IMR-90 (cell line): ENCODE measurements around the gene HOATZ. TPM values are rescaled to one million over a fixed set of nuclear protein-coding genes. Genes with fewer than 3 reads are reported as not detected.

Experiments
- ATAC-seq: fragments of 200-7000 bp; cut with Tn5 transposase; 2 replicates; pipeline ENCODE4 v1.9.1; 2020; ENCODE audit warnings: low read depth, mild to moderate bottlenecking, moderate library complexity
- BruUV-seq: library from RNA; stranded (reverse); fragments of 400-500 nt; replicated peaks from 2 replicates; lab custom pipeline; 2021; lab: Mats Ljungman, UMichigan
- CTCF ChIA-PET: fragments of 300-600 bp; formaldehyde crosslinking; extraction: SDS; loops from one replicate; lab custom pipeline; 2021; ENCODE audit warnings: antibody characterized with exemption; lab: Yijun Ruan, JAX
- POLR2A ChIA-PET: fragments of 300-600 bp; sonication (Branson Sonifier 250); formaldehyde crosslinking; loops from one replicate; lab custom pipeline; 2022; ENCODE audit warnings: antibody characterized with exemption; ENCODE audit not compliant: unreplicated experiment; lab: Charles Lee
- DNase-seq: peaks from one replicate; pipeline ENCODE4 v3.0.0; 2013
- H2AFZ ChIP-seq: replicated peaks from 2 replicates; pipeline ENCODE3; 2013; ENCODE audit warnings: low read length, mild to moderate bottlenecking; ENCODE audit not compliant: poor library complexity
- H2AK5ac ChIP-seq: 2 replicates; pipeline ENCODE4 v1.6.1; 2013; ENCODE audit warnings: low read depth, low read length, inconsistent platforms
- H2AK9ac ChIP-seq: replicated peaks from 2 replicates; pipeline ENCODE3; 2013; ENCODE audit warnings: mild to moderate bottlenecking, low read depth, low read length, moderate library complexity; ENCODE audit not compliant: poor library complexity
- H2BK120ac ChIP-seq: 2 replicates; pipeline ENCODE4 v1.6.1; 2013; ENCODE audit warnings: low read depth, low read length, inconsistent platforms
- H2BK15ac ChIP-seq: 3 replicates; pipeline ENCODE4 v1.6.1; 2013; ENCODE audit warnings: low read depth, low read length, inconsistent platforms
- H2BK20ac ChIP-seq: 2 replicates; pipeline ENCODE4 v1.6.1; 2013; ENCODE audit warnings: low read depth, mild to moderate bottlenecking, inconsistent platforms, low read length, moderate library complexity
- H2BK5ac ChIP-seq: 2 replicates; pipeline ENCODE4 v1.6.1; 2013; ENCODE audit warnings: mild to moderate bottlenecking, low read depth, low read length, inconsistent platforms; ENCODE audit not compliant: poor library complexity, severe bottlenecking
- H3K14ac ChIP-seq: replicated peaks from 2 replicates; pipeline ENCODE4 v1.6.1; 2013; ENCODE audit warnings: low read depth, low read length, inconsistent platforms
- H3K18ac ChIP-seq: 2 replicates; pipeline ENCODE4 v1.6.1; 2013; ENCODE audit warnings: low read depth, low read length, control low read depth
- H3K23ac ChIP-seq: 2 replicates; pipeline ENCODE4 v1.6.1; 2013; ENCODE audit warnings: low read depth, low read length, inconsistent platforms
- H3K27ac ChIP-seq: 2 replicates; pipeline ENCODE4 v1.5.1; 2013; ENCODE audit warnings: mild to moderate bottlenecking, control low read depth, low read length; ENCODE audit not compliant: insufficient read depth
- H3K27me3 ChIP-seq: 2 replicates; pipeline ENCODE4 v1.6.1; 2013; ENCODE audit warnings: low read length; ENCODE audit not compliant: control insufficient read depth, insufficient read depth
- H3K36me3 ChIP-seq: 2 replicates; pipeline ENCODE4 v1.6.1; 2013; ENCODE audit warnings: low read length, mixed read lengths; ENCODE audit not compliant: control insufficient read depth, insufficient read depth
- H3K4ac ChIP-seq: 2 replicates; pipeline ENCODE4 v1.6.1; 2013; ENCODE audit warnings: low read depth, low read length, inconsistent platforms
- H3K4me1 ChIP-seq: 2 replicates; pipeline ENCODE4 v1.6.1; 2013; ENCODE audit warnings: low read length, mixed read lengths; ENCODE audit not compliant: control insufficient read depth, insufficient read depth
- H3K4me2 ChIP-seq: 2 replicates; pipeline ENCODE4 v1.6.1; 2013; ENCODE audit warnings: low read depth, mild to moderate bottlenecking, control low read depth, low read length, moderate library complexity
- H3K4me3 ChIP-seq: 2 replicates; pipeline ENCODE4 v1.5.1; 2013; ENCODE audit warnings: low read depth, mild to moderate bottlenecking, control low read depth, low read length, moderate library complexity; ENCODE audit not compliant: insufficient read depth
- H3K56ac ChIP-seq: 2 replicates; pipeline ENCODE4 v1.6.1; 2013; ENCODE audit warnings: low read length, inconsistent platforms; ENCODE audit not compliant: insufficient read depth; ENCODE audit errors: extremely low read depth
- H3K79me1 ChIP-seq, 2 experiments: 2 replicates each; pipeline ENCODE4 v1.6.1; 2013; ENCODE audit warnings: low read length in 2 of 2, inconsistent platforms in 1 of 2, low read depth in 1 of 2
- H3K9ac ChIP-seq: 2 replicates; pipeline ENCODE4 v1.6.1; 2013; ENCODE audit warnings: low read depth, low read length, control low read depth
- H3K9me1 ChIP-seq: 2 replicates; pipeline ENCODE4 v1.6.1; 2013; ENCODE audit warnings: low read length, inconsistent platforms; ENCODE audit not compliant: insufficient read depth
- H3K9me3 ChIP-seq: 2 replicates; pipeline ENCODE4 v1.6.1; 2013; ENCODE audit warnings: low read length; ENCODE audit not compliant: control insufficient read depth, insufficient read depth
- H4K20me1 ChIP-seq: 2 replicates; pipeline ENCODE4 v1.6.1; 2013; ENCODE audit warnings: low read length, inconsistent platforms; ENCODE audit not compliant: insufficient read depth
- H4K5ac ChIP-seq: 2 replicates; pipeline ENCODE4 v1.6.1; 2013; ENCODE audit warnings: mild to moderate bottlenecking, low read depth, low read length, control low read depth
- H4K8ac ChIP-seq, 2 experiments: 2 replicates each; pipeline ENCODE4 v1.6.1; 2013; ENCODE audit warnings: low read depth in 2 of 2, low read length in 2 of 2, control low read depth in 1 of 2, inconsistent platforms in 1 of 2
- H4K91ac ChIP-seq: 2 replicates; pipeline ENCODE4 v1.6.1; 2013; ENCODE audit warnings: low read depth, low read length, inconsistent platforms; ENCODE audit not compliant: insufficient read depth
- BHLHE40 ChIP-seq: fragments of 150-350 bp; IDR thresholded peaks from 2 replicates; pipeline ENCODE4 v1.6.1; 2016; ENCODE audit warnings: mild to moderate bottlenecking, low read depth, low read length
- CEBPB ChIP-seq: IDR thresholded peaks from 2 replicates; pipeline ENCODE4 v1.6.1; 2012; ENCODE audit warnings: low read depth, low read length, improper control_type of control experiment
- CTCF ChIP-seq: conservative IDR thresholded peaks from 2 replicates; pipeline ENCODE4 v1.5.1; 2012; ENCODE audit warnings: mild to moderate bottlenecking, low read depth, low read length, improper control_type of control experiment
- ELK1 ChIP-seq: fragments of 150-350 bp; IDR thresholded peaks from 2 replicates; pipeline ENCODE4 v1.6.1; 2016; ENCODE audit warnings: low read depth, mild to moderate bottlenecking, low read length, moderate library complexity, borderline replicate concordance
- RAD21 ChIP-seq: IDR thresholded peaks from 2 replicates; pipeline ENCODE4 v1.6.1; 2012; ENCODE audit warnings: low read length, improper control_type of control experiment
- RCOR1 ChIP-seq: IDR thresholded peaks from 2 replicates; pipeline ENCODE4 v1.6.1; 2012; ENCODE audit warnings: mild to moderate bottlenecking, low read length, improper control_type of control experiment; ENCODE audit not compliant: insufficient replicate concordance
- RFX5 ChIP-seq: IDR thresholded peaks from 2 replicates; pipeline ENCODE4 v1.8.0; 2012; ENCODE audit warnings: low read depth, mild to moderate bottlenecking, low read length, moderate library complexity
- USF2 ChIP-seq: fragments of 150-350 bp; IDR thresholded peaks from 2 replicates; pipeline ENCODE4 v1.6.1; 2017; ENCODE audit warnings: mild to moderate bottlenecking, antibody characterized with exemption, low read length, low read depth
- WGBS, 2 experiments: methylation state at CpG; one replicate each; pipeline versions ENCODE4 v1.1.5 to v1.1.7; 2013; ENCODE audit warnings: missing lambda C conversion rate in 2 of 2; ENCODE audit not compliant: insufficient read length in 1 of 2; ENCODE audit errors: extremely low coverage in 2 of 2; 5-methylcytosine and 5-hydroxymethylcytosine counted together
- dilution Hi-C: fragments of 300-500 bp; cut with HindIII; formaldehyde crosslinking; loops from one replicate; pipeline ENCODE4 v1.14.3; 2018; ENCODE audit warnings: low sequenced_read_pairs; ENCODE audit not compliant: unreplicated experiment
- in situ Hi-C: fragments of 300-500 bp; cut with MboI; formaldehyde crosslinking; loops from 3 replicates; pipeline ENCODE4 v1.14.3; 2019; ENCODE audit warnings: low sequenced_read_pairs, inconsistent platforms, mixed read lengths
- intact Hi-C: fragments of 100-400 bp; cut with micrococcal nuclease; formaldehyde crosslinking; loops from 2 replicates; pipeline ENCODE4 v1.10.0; 2022
- polyA plus RNA-seq, 3 experiments: library from polyadenylated mRNA; depleted of rRNA; stranded (reverse); fragments of >200 nt; gene quantifications; 2 replicates each; pipeline ENCODE4 v1.2.3, GENCODE V29; 2012; ENCODE audit warnings: low replicate concordance in 1 of 3
- total RNA-seq: library from RNA; depleted of rRNA; stranded (reverse); fragments of >200 nt; gene quantifications from 2 replicates; pipeline ENCODE4 v1.2.3, GENCODE V29; 2012

The HOATZ gene
- total and polyA plus RNA-seq, 2 of the 4 experiments (the other 2 are of a cell fraction) = not detected

DNA sequence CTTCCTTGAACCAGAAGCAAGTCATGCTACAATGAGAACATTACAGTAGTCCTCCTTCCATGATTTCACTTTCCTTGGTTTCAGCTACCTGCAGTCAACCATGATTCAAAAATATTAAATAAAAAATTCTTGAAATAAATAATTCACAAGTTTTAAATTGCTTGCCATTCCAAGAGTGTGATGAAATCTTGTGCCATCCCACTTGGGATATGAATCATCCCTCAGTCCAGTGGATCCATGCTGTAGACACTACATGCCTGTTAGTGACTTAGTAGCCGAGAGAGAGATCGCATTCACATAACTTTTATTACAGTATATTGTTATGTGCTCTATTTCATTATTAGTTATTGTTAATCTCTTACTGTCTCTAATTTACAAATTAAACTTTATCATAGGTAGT, 6.0 kb downstream of the HOATZ start:
- WGBS, 2 experiments = no CpG with 5 or more reads among the region's 2 CpGs
- no peaks in the 10 kb centered on the region for H3K9me3 ChIP-seq
- H3K18ac ChIP-seq = peak overlapping the region; percentile 35; the same call in 1 of the 2 replicates
- no peak overlapping the region for H3K23ac ChIP-seq
- in situ Hi-C loops (no loop called here), dilution Hi-C loops (no loop called here), intact Hi-C loops (no loop called here)
- H3K4me3 ChIP-seq = no peak overlapping the region
- no peak overlapping the region for H3K9ac ChIP-seq
- H2AK9ac ChIP-seq = no peak overlapping the region
- H3K27me3 ChIP-seq = no peaks in the 10 kb centered on the region
- H2BK20ac ChIP-seq = no peak overlapping the region
- no peak for TF ChIP-seq CTCF
- no peak for TF ChIP-seq RFX5
- TF ChIP-seq RCOR1 = no peak
- TF ChIP-seq USF2 = no peak
- TF ChIP-seq ELK1 = no peak
- TF ChIP-seq CEBPB = peak; percentile 82
- TF ChIP-seq RAD21 = no peak
- no peak for TF ChIP-seq BHLHE40
- ChIA-PET CTCF (interaction anchor here (0.6 kb wide), 1 partner anchor 559 kb away, joined by 3 read pairs; no protein-coding TSS in a partner anchor), POLR2A (no interaction called here)
- H3K79me1 ChIP-seq = no peaks in the 10 kb centered on the region
- no peak overlapping the region for H3K4ac ChIP-seq
- H4K20me1 ChIP-seq = no peaks in the 10 kb centered on the region
- H2AFZ ChIP-seq = no peak overlapping the region
- no peak overlapping the region for H4K5ac ChIP-seq
- H3K4me1 ChIP-seq = peaks cover 4% of the 10 kb centered on the region; the same call in 1 of the 2 replicates
- no peak overlapping the region for H3K56ac ChIP-seq
- H3K27ac ChIP-seq = no peak overlapping the region
- H4K8ac ChIP-seq = peak overlapping the region in 1 of 2 experiments; percentile 51; a peak in 1 of 4 replicates
- H3K4me2 ChIP-seq = no peak overlapping the region
- 0 out of 2 replicates have a peak overlapping the region, but pooled peaks have one; percentile 53 for H3K14ac ChIP-seq
- H2BK120ac ChIP-seq = no peak overlapping the region
- no peaks in the 10 kb centered on the region for H3K9me1 ChIP-seq
- ATAC-seq (peak; percentile 71), DNase-seq (peak; percentile 65)
- H4K91ac ChIP-seq = no peak overlapping the region
- H2BK15ac ChIP-seq = no peak overlapping the region
- no peak overlapping the region for H2BK5ac ChIP-seq
- no peak overlapping the region for H2AK5ac ChIP-seq
- no peaks in the 10 kb centered on the region for H3K36me3 ChIP-seq
- BruUV-seq = no TSS peak
